NCI-H226 (cell line): ENCODE data around the gene CCDC74B.
"Not testable (repeated sequence)": the region's sequence is repeated elsewhere in the genome, so short reads cannot be mapped to it uniquely, and the experiment has no call there.

ENCODE experiments used
- DNase-seq: peaks from one replicate; pipeline ENCODE4 v3.0.0-alpha.2; 2015

CCDC74B gene

GRCh38 chr2:130165293-130166016 lies 20.5 kb upstream of the CCDC74B start:
- no peak for DNase-seq

GRCh38 chr2:130162968-130163367 lies 18.1 kb upstream of the CCDC74B start:
- no peak for DNase-seq

GRCh38 chr2:130162486-130162885 lies 17.6 kb upstream of the CCDC74B start:
- DNase-seq, result not testable (repeated sequence)

- DNase-seq, result not testable (repeated sequence)
These were observed 16.2 kb upstream of the CCDC74B start for GRCh38 chr2:130160838-130161705.

- no peak for DNase-seq
These were observed 15.2 kb upstream of the CCDC74B start for GRCh38 chr2:130160131-130160530.

- not testable (repeated sequence) for DNase-seq
These were observed 14.5 kb upstream of the CCDC74B start for GRCh38 chr2:130159376-130159775.

GRCh38 chr2:130158631-130159030 lies 13.7 kb upstream of the CCDC74B start:
- DNase-seq, result no peak

GRCh38 chr2:130157825-130158514 lies 13.1 kb upstream of the CCDC74B start:
- not testable (repeated sequence) for DNase-seq

- not testable (repeated sequence) for DNase-seq
These were observed 12.4 kb upstream of the CCDC74B start for GRCh38 chr2:130157354-130157753.

- DNase-seq, result no peak
These were observed 11.7 kb upstream of the CCDC74B start for GRCh38 chr2:130156624-130157004.

- not testable (repeated sequence) for DNase-seq
These were observed 11.2 kb upstream of the CCDC74B start for GRCh38 chr2:130155956-130156623.

- DNase-seq, result no peak
These were observed 10.2 kb upstream of the CCDC74B start for GRCh38 chr2:130154773-130155765.

- not testable (repeated sequence) for DNase-seq
These were observed 9.5 kb upstream of the CCDC74B start for GRCh38 chr2:130154423-130154770.

- not testable (repeated sequence) for DNase-seq
These were observed 9.0 kb upstream of the CCDC74B start for GRCh38 chr2:130153721-130154422.

- DNase-seq, result no peak
These were observed 8.1 kb upstream of the CCDC74B start for GRCh38 chr2:130152816-130153595.

- DNase-seq, result not testable (repeated sequence)
These were observed 7.4 kb upstream of the CCDC74B start for GRCh38 chr2:130152136-130152815.

GRCh38 chr2:130151145-130151512 lies 6.2 kb upstream of the CCDC74B start:
- DNase-seq, result not testable (repeated sequence)

- DNase-seq, result no peak
These were observed 5.6 kb upstream of the CCDC74B start for GRCh38 chr2:130150181-130151144.
